H9 (cell line): ENCODE results near the gene CUEDC2. TPM values are rescaled to one million over a fixed set of nuclear protein-coding genes. Genes with fewer than 3 reads are reported as not detected.

Experiments
- DNase-seq: peaks from one replicate; pipeline ENCODE4 v3.0.0-alpha.2; 2017
- H2AFZ ChIP-seq: one replicate; pipeline ENCODE4 v1.6.1; 2013; ENCODE audit warnings: mild to moderate bottlenecking, low read length, control low read depth, moderate library complexity
- H2AK5ac ChIP-seq: 2 replicates; pipeline ENCODE4 v1.6.1; 2013; ENCODE audit warnings: low read length, control low read depth, mixed read lengths; ENCODE audit not compliant: insufficient read length
- H2BK120ac ChIP-seq: one replicate; pipeline ENCODE4 v1.6.1; 2013; ENCODE audit warnings: low read depth, mild to moderate bottlenecking, low read length, control low read depth, inconsistent platforms; ENCODE audit not compliant: poor library complexity, severe bottlenecking
- H2BK12ac ChIP-seq: 2 replicates; pipeline ENCODE4 v1.6.1; 2013; ENCODE audit warnings: low read length, control low read depth, mixed read lengths, low read depth; ENCODE audit not compliant: insufficient read length
- H2BK15ac ChIP-seq: 2 replicates; pipeline ENCODE4 v1.6.1; 2013; ENCODE audit warnings: low read depth, low read length, control low read depth
- H2BK20ac ChIP-seq: one replicate; pipeline ENCODE4 v1.6.1; 2013; ENCODE audit warnings: low read depth, mild to moderate bottlenecking, low read length, control low read depth, inconsistent platforms; ENCODE audit not compliant: poor library complexity, severe bottlenecking
- H2BK5ac ChIP-seq: 2 replicates; pipeline ENCODE4 v1.6.1; 2013; ENCODE audit warnings: low read length, control low read depth, mixed read lengths; ENCODE audit not compliant: insufficient read length
- H3K14ac ChIP-seq: 2 replicates; pipeline ENCODE4 v1.6.1; 2013; ENCODE audit warnings: low read length, control low read depth; ENCODE audit not compliant: insufficient read depth
- H3K18ac ChIP-seq: 2 replicates; pipeline ENCODE4 v1.6.1; 2013; ENCODE audit warnings: low read depth, mild to moderate bottlenecking, mixed read lengths, low read length, control low read depth; ENCODE audit not compliant: insufficient read length
- H3K23ac ChIP-seq: 2 replicates; pipeline ENCODE4 v1.6.1; 2013; ENCODE audit warnings: low read length, control low read depth, mixed read lengths, low read depth; ENCODE audit not compliant: insufficient read length
- H3K23me2 ChIP-seq: 2 replicates; pipeline ENCODE4 v1.6.1; 2013; ENCODE audit warnings: low read depth, mild to moderate bottlenecking, mixed read lengths, low read length, control low read depth; ENCODE audit not compliant: insufficient read length, poor library complexity, severe bottlenecking
- H3K27ac ChIP-seq: 2 replicates; pipeline ENCODE4 v1.5.1; 2013; ENCODE audit warnings: low read length, control low read depth, mixed read lengths, low read depth; ENCODE audit not compliant: insufficient read length
- H3K27me3 ChIP-seq: 2 replicates; pipeline ENCODE4 v1.6.1; 2013; ENCODE audit warnings: low read length, control low read depth, inconsistent platforms; ENCODE audit not compliant: insufficient read depth
- H3K4ac ChIP-seq: 2 replicates; pipeline ENCODE4 v1.6.1; 2013; ENCODE audit warnings: low read depth, mild to moderate bottlenecking, control low read depth, inconsistent platforms, low read length, moderate library complexity
- H3K4me1 ChIP-seq: 2 replicates; pipeline ENCODE4 v1.6.1; 2013; ENCODE audit warnings: low read length, control low read depth, inconsistent platforms; ENCODE audit not compliant: insufficient read depth
- H3K4me2 ChIP-seq: 2 replicates; pipeline ENCODE4 v1.6.1; 2013; ENCODE audit warnings: low read length, control low read depth, mixed read lengths; ENCODE audit not compliant: insufficient read length, insufficient read depth
- H3K56ac ChIP-seq: 2 replicates; pipeline ENCODE4 v1.6.1; 2013; ENCODE audit warnings: low read depth, mild to moderate bottlenecking, mixed read lengths, low read length, control low read depth; ENCODE audit not compliant: insufficient read length
- H3K79me1 ChIP-seq: 2 replicates; pipeline ENCODE4 v1.6.1; 2013; ENCODE audit warnings: low read depth, mild to moderate bottlenecking, moderate library complexity, low read length, control low read depth, inconsistent platforms; ENCODE audit not compliant: insufficient read depth, poor library complexity, severe bottlenecking
- H3K79me2 ChIP-seq: 2 replicates; pipeline ENCODE4 v1.6.1; 2013; ENCODE audit warnings: low read length, control low read depth, inconsistent platforms; ENCODE audit not compliant: insufficient read depth
- H3K9ac ChIP-seq: 2 replicates; pipeline ENCODE4 v1.6.1; 2013; ENCODE audit warnings: low read length, control low read depth, mixed read lengths; ENCODE audit not compliant: insufficient read length; ENCODE audit errors: extremely low read depth
- H3K9me3 ChIP-seq: one replicate; pipeline ENCODE4 v1.6.1; 2013; ENCODE audit warnings: low read depth, low read length, inconsistent platforms; ENCODE audit not compliant: control insufficient read depth
- H3T11ph ChIP-seq: one replicate; pipeline ENCODE4 v1.6.1; 2013; ENCODE audit warnings: mild to moderate bottlenecking, low read length, control low read depth, inconsistent platforms
- H4K20me1 ChIP-seq: one replicate; pipeline ENCODE4 v1.6.1; 2013; ENCODE audit not compliant: control insufficient read depth, insufficient read length, insufficient read depth
- H4K5ac ChIP-seq: 2 replicates; pipeline ENCODE4 v1.6.1; 2013; ENCODE audit warnings: low read depth, mild to moderate bottlenecking, mixed read lengths, low read length, control low read depth; ENCODE audit not compliant: insufficient read length
- H4K8ac ChIP-seq: replicated peaks from 2 replicates; pipeline ENCODE4 v1.6.1; 2013; ENCODE audit warnings: low read length, control low read depth, mixed read lengths, low read depth; ENCODE audit not compliant: insufficient read length
- H4K91ac ChIP-seq: 2 replicates; pipeline ENCODE4 v1.6.1; 2013; ENCODE audit warnings: low read depth, mild to moderate bottlenecking, moderate library complexity, mixed read lengths, low read length, control low read depth; ENCODE audit not compliant: insufficient read length
- H3K27ac Mint-ChIP-seq, 3 experiments: 2 replicates in 2 of 3; 3 replicates in 1 of 3; pipeline ENCODE4 v1.8.0; 2020 to 2021; ENCODE audit warnings: mixed read lengths in 3 of 3, mild to moderate bottlenecking in 1 of 3, moderate library complexity in 1 of 3
- H3K27me3 Mint-ChIP-seq: 2 replicates; pipeline ENCODE4 v1.8.0; 2021; ENCODE audit warnings: low read depth, mild to moderate bottlenecking, moderate library complexity, mixed read lengths
- H3K36me3 Mint-ChIP-seq, 3 experiments: 2 replicates in 2 of 3; 3 replicates in 1 of 3; pipeline ENCODE4 v1.8.0; 2020 to 2021; ENCODE audit warnings: low read depth in 3 of 3, mixed read lengths in 3 of 3; ENCODE audit not compliant: insufficient read depth in 1 of 3
- H3K4me1 Mint-ChIP-seq, 2 experiments: 2 replicates each; pipeline ENCODE4 v1.8.0; 2020; ENCODE audit warnings: mixed read lengths in 2 of 2
- H3K4me3 Mint-ChIP-seq, 2 experiments: 2 replicates in 1 of 2; 3 replicates in 1 of 2; pipeline ENCODE4 v1.8.0; 2020 to 2021; ENCODE audit warnings: mild to moderate bottlenecking in 2 of 2, mixed read lengths in 2 of 2, moderate library complexity in 1 of 2
- H3K9me3 Mint-ChIP-seq, 2 experiments: 2 replicates in 1 of 2; 3 replicates in 1 of 2; pipeline ENCODE4 v1.8.0; 2020; ENCODE audit warnings: mild to moderate bottlenecking in 2 of 2, mixed read lengths in 2 of 2, moderate library complexity in 1 of 2
- WGBS: extraction: QIAGEN DNeasy Blood & Tissue Kit; methylation state at CpG from one replicate; pipeline ENCODE4 v1.1.7; 2013; ENCODE audit warnings: missing lambda C conversion rate, low lambda C conversion rate, mixed read lengths; ENCODE audit not compliant: insufficient read length; ENCODE audit errors: extremely low coverage; 5-methylcytosine and 5-hydroxymethylcytosine counted together
- total RNA-seq: library from RNA; stranded (reverse); gene quantifications from 2 replicates; pipeline ENCODE4 v1.2.1, GENCODE V29; 2021
- TF ChIP-seq, protein P1 (sequence below): fragments of 200-600 bp; sonication (generic); conservative IDR thresholded peaks from 3 replicates; pipeline ENCODE4 v1.8.0; 2021; ENCODE audit warnings: antibody characterized with exemption, mild to moderate bottlenecking

Gene CUEDC2
- total RNA-seq, 1 experiment from 2014 or later = 41.2 TPM

GRCh38 chr10:102434394-102435132 lies 2.2 kb upstream of the CUEDC2 start:
- H3K9ac ChIP-seq = no peak overlapping the region
- no peak overlapping the region for H3K18ac ChIP-seq
- no peak overlapping the region for H4K8ac ChIP-seq
- peaks cover 5% of the 10 kb centered on the region; the same call in 1 of the 2 replicates for H3K4me1 ChIP-seq
- H3K79me2 ChIP-seq = no peaks in the 10 kb centered on the region
- TF ChIP-seq, protein P1, sequence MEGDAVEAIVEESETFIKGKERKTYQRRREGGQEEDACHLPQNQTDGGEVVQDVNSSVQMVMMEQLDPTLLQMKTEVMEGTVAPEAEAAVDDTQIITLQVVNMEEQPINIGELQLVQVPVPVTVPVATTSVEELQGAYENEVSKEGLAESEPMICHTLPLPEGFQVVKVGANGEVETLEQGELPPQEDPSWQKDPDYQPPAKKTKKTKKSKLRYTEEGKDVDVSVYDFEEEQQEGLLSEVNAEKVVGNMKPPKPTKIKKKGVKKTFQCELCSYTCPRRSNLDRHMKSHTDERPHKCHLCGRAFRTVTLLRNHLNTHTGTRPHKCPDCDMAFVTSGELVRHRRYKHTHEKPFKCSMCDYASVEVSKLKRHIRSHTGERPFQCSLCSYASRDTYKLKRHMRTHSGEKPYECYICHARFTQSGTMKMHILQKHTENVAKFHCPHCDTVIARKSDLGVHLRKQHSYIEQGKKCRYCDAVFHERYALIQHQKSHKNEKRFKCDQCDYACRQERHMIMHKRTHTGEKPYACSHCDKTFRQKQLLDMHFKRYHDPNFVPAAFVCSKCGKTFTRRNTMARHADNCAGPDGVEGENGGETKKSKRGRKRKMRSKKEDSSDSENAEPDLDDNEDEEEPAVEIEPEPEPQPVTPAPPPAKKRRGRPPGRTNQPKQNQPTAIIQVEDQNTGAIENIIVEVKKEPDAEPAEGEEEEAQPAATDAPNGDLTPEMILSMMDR = no peak
- Mint-ChIP-seq H3K27me3 (peaks cover 62% of the 10 kb centered on the region), H3K4me1 (peaks cover 16 to 34% of the 10 kb centered on the region in 2 experiments), H3K36me3 (0 out of 7 replicates have a peak, but pooled peaks cover 0 to 1% (median 0%) of the 10 kb centered on the region in 3 experiments), H3K4me3 (peak overlapping the region in 1 of 2 experiments; percentile 78; a peak in 2 of 5 replicates), H3K27ac (no peak overlapping the region), H3K9me3 (no peaks in the 10 kb centered on the region; a peak in 1 of 5 replicates)
- no peak overlapping the region for H2AFZ ChIP-seq
- WGBS = no CpG with 5 or more reads among the region's 9 CpGs
- DNase-seq = no peak
- H4K20me1 ChIP-seq = no peaks in the 10 kb centered on the region
- H3K14ac ChIP-seq = no peak overlapping the region
- no peak overlapping the region for H3K27ac ChIP-seq
- no peak overlapping the region for H3K56ac ChIP-seq
- no peaks in the 10 kb centered on the region for H3K9me3 ChIP-seq
- H3K23me2 ChIP-seq = peaks cover 9% of the 10 kb centered on the region
- no peak overlapping the region for H2BK120ac ChIP-seq
- H2BK12ac ChIP-seq = no peak overlapping the region
- no peak overlapping the region for H4K5ac ChIP-seq
- H3K27me3 ChIP-seq = peaks cover 29% of the 10 kb centered on the region; the same call in 1 of the 2 replicates
- no peak overlapping the region for H4K91ac ChIP-seq
- no peak overlapping the region for H2BK5ac ChIP-seq
- no peak overlapping the region for H3T11ph ChIP-seq
- H3K23ac ChIP-seq = no peak overlapping the region
- H3K4ac ChIP-seq = no peak overlapping the region
- H2AK5ac ChIP-seq = no peak overlapping the region
- H2BK20ac ChIP-seq = no peak overlapping the region
- H2BK15ac ChIP-seq = no peak overlapping the region
- no peak overlapping the region for H3K4me2 ChIP-seq
- no peaks in the 10 kb centered on the region for H3K79me1 ChIP-seq
